Breast epithelium (tissue), 3 donors: ENCODE data around the gene RNF125.

Experiments used
- CTCF ChIP-seq, 3 donors: fragments of 450-650 bp; IDR thresholded peaks; one replicate each; pipeline ENCODE4 v1.5.1; 2016 to 2017; ENCODE audit warnings: antibody characterized with exemption in 3 of 3, mild to moderate bottlenecking in 3 of 3, moderate library complexity in 3 of 3
- POLR2A ChIP-seq: fragments of 450-650 bp; IDR thresholded peaks from one replicate; pipeline ENCODE4 v1.6.1; 2016; ENCODE audit warnings: antibody characterized with exemption, mild to moderate bottlenecking, moderate library complexity
- POLR2AphosphoS5 ChIP-seq, 3 donors: sonication (generic); formaldehyde crosslinking; IDR thresholded peaks; one replicate each; pipeline ENCODE4 v1.6.1; 2017; ENCODE audit warnings: antibody characterized with exemption in 3 of 3

GRCh38 chr18:31980863-31981262 lies 37.8 kb upstream of the RNF125 start:
- no peak for TF ChIP-seq CTCF (IDR thresholded peaks at IDR 0.05)
- no peak for TF ChIP-seq POLR2A
- no peak for TF ChIP-seq POLR2AphosphoS5 (IDR thresholded peaks at IDR 0.05)
